HCT116 (cell line): ENCODE measurements around the gene COMMD6.

Experiments
- ELF1 ChIP-seq: IDR thresholded peaks from 2 replicates; pipeline ENCODE4 v1.6.1; 2012; ENCODE audit warnings: low read depth, borderline replicate concordance
- POLR2A ChIP-seq: IDR thresholded peaks from 2 replicates; pipeline ENCODE4 v1.7.0; 2011; ENCODE audit warnings: borderline replicate concordance; ENCODE audit not compliant: insufficient read depth, insufficient read length; ENCODE audit errors: extremely low read depth
- YY1 ChIP-seq: IDR thresholded peaks from 2 replicates; pipeline ENCODE4 v1.6.1; 2011; ENCODE audit warnings: low read length, low read depth, moderate library complexity, mild to moderate bottlenecking; ENCODE audit not compliant: insufficient replicate concordance; ENCODE audit errors: extremely low read depth
- TF ChIP-seq, protein P1 (sequence below), 3 experiments: fragments of 200-600 bp in 1 of 3; sonication (generic) in 1 of 3; IDR thresholded peaks in 2 of 3; conservative IDR thresholded peaks in 1 of 3; 2 replicates each; pipeline ENCODE4 v1.5.1; 2012 to 2017; ENCODE audit warnings: low read depth in 2 of 3, low read length in 2 of 3, antibody characterized with exemption in 1 of 3, borderline replicate concordance in 1 of 3, control low read depth in 1 of 3, mild to moderate bottlenecking in 1 of 3, mixed read lengths in 1 of 3, mixed run types in 1 of 3, moderate library complexity in 1 of 3; ENCODE audit not compliant: insufficient read depth in 1 of 3
- TF ChIP-seq, protein P2 (sequence below): IDR thresholded peaks from 2 replicates; pipeline ENCODE4 v1.6.1; 2012; ENCODE audit warnings: low read depth

DNA sequence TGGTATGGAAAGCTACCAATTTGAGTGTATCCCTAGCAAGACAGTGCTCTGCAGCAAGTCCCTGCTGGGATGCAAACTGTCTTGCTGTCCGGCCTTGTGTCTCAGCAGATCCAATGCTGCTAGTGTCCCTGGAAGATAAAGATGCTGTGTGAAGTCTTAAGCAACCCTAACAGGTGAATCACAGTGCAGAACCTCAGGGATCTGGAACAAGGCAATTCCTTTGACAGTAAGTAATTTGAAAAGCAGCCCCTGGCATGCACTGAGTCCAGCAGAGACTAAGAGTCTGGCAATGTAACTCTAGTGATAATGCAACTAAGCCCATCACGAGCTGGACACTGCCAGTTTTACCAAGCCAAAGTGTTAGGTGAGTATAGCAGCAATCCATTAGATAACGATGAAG is 10.3 kb upstream of the COMMD6 start:
- TF ChIP-seq POLR2A (no peak), YY1 (no peak), ELF1 (no peak)
- TF ChIP-seq, protein P1, sequence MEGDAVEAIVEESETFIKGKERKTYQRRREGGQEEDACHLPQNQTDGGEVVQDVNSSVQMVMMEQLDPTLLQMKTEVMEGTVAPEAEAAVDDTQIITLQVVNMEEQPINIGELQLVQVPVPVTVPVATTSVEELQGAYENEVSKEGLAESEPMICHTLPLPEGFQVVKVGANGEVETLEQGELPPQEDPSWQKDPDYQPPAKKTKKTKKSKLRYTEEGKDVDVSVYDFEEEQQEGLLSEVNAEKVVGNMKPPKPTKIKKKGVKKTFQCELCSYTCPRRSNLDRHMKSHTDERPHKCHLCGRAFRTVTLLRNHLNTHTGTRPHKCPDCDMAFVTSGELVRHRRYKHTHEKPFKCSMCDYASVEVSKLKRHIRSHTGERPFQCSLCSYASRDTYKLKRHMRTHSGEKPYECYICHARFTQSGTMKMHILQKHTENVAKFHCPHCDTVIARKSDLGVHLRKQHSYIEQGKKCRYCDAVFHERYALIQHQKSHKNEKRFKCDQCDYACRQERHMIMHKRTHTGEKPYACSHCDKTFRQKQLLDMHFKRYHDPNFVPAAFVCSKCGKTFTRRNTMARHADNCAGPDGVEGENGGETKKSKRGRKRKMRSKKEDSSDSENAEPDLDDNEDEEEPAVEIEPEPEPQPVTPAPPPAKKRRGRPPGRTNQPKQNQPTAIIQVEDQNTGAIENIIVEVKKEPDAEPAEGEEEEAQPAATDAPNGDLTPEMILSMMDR (IDR thresholded peaks at IDR 0.05 in 2 of 3, conservative IDR thresholded peaks at IDR 0.05 in 1 of 3; ENCODE audit: borderline replicate concordance in 1 of 3, insufficient read depth in 1 of 3, low read depth in 2 of 3, low read length in 2 of 3): no peak
- TF ChIP-seq, protein P2, sequence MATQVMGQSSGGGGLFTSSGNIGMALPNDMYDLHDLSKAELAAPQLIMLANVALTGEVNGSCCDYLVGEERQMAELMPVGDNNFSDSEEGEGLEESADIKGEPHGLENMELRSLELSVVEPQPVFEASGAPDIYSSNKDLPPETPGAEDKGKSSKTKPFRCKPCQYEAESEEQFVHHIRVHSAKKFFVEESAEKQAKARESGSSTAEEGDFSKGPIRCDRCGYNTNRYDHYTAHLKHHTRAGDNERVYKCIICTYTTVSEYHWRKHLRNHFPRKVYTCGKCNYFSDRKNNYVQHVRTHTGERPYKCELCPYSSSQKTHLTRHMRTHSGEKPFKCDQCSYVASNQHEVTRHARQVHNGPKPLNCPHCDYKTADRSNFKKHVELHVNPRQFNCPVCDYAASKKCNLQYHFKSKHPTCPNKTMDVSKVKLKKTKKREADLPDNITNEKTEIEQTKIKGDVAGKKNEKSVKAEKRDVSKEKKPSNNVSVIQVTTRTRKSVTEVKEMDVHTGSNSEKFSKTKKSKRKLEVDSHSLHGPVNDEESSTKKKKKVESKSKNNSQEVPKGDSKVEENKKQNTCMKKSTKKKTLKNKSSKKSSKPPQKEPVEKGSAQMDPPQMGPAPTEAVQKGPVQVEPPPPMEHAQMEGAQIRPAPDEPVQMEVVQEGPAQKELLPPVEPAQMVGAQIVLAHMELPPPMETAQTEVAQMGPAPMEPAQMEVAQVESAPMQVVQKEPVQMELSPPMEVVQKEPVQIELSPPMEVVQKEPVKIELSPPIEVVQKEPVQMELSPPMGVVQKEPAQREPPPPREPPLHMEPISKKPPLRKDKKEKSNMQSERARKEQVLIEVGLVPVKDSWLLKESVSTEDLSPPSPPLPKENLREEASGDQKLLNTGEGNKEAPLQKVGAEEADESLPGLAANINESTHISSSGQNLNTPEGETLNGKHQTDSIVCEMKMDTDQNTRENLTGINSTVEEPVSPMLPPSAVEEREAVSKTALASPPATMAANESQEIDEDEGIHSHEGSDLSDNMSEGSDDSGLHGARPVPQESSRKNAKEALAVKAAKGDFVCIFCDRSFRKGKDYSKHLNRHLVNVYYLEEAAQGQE: no peak
